ENCODE measurements around the gene FOXB1. TPM values are rescaled to one million over a fixed set of nuclear protein-coding genes. Genes with fewer than 3 reads are reported as not detected.

Gene FOXB1
- total and polyA plus RNA-seq, 2 of the 13 experiments (the other 11 are each of a cell fraction or from before 2014, with no cell fraction given), result not detected

DNA sequence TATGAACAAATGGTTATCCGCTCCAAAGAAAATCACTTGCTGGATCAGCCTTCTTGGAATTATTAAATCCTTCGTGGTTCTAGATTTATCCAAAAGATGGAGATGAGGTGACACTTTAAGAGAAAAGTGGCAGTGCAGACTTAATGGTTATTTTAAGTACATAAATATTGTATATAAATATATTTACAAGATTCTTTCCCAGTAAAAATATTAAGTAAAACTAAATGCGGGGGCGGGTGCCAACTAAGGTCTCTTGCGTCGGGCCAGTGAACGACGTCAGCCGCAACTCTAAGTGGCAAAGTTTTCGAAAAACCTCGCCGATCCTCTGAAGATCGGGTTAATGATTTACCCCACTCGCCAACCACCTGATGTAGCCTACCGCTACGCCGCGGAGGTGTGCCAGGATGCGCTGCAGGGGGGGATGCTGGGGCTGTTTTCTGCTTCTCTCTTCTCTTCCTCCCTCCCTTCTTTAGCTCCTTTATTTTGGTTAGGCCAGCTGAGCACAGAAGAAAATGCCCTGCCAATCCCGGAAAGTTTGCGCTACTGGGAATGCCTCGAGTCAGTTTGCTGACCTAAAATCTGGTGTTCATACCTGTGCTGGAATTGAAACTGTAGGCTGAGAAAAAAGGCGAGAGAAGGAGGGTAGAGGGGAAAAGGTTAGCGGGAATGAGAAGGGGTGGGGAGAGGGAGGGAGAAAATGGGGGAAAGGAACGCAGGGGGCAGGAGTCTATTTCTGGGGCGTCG, 7.6 kb upstream of the FOXB1 start:
- peak overlapping the region; percentile 53 for H3K4me2 ChIP-seq (ENCODE audit: low read depth, low read length)
- peaks cover 11% of the 10 kb centered on the region for H3K4me1 ChIP-seq (ENCODE audit: insufficient read depth, low read length)
- ChIA-PET CTCF (ENCODE audit: low intra/inter-chr PET ratio, low total read pairs) (no interaction called here), POLR2A (no interaction called here)
- BruUV-seq (replicated peaks), result no TSS peak
- H3K27ac ChIP-seq (ENCODE audit: extremely low read length, insufficient read depth, low read length), result no peak overlapping the region
- no peaks in the 10 kb centered on the region for H3K36me3 ChIP-seq (replicated peaks in 1 of 2; ENCODE audit: control insufficient read depth in 1 of 2, insufficient read depth in 2 of 2, low read length in 2 of 2)
- TF ChIP-seq ERF (CRISPR knock-in tag; IDR thresholded peaks at IDR 0.05) (no peak), PCBP2 (optimal IDR thresholded peaks at IDR 0.05; ENCODE audit: low read depth, low read length, poor library complexity, severe bottlenecking) (peak; percentile 69), EZH2 (conservative IDR thresholded peaks at IDR 0.05; ENCODE audit: low read depth, low read length) (peak; percentile 83; the same call in 1 of the 2 replicates), ZNF577 (CRISPR knock-in tag; IDR thresholded peaks at IDR 0.05; ENCODE audit: borderline replicate concordance, low read depth) (no peak)
- TF ChIP-seq, protein P1, sequence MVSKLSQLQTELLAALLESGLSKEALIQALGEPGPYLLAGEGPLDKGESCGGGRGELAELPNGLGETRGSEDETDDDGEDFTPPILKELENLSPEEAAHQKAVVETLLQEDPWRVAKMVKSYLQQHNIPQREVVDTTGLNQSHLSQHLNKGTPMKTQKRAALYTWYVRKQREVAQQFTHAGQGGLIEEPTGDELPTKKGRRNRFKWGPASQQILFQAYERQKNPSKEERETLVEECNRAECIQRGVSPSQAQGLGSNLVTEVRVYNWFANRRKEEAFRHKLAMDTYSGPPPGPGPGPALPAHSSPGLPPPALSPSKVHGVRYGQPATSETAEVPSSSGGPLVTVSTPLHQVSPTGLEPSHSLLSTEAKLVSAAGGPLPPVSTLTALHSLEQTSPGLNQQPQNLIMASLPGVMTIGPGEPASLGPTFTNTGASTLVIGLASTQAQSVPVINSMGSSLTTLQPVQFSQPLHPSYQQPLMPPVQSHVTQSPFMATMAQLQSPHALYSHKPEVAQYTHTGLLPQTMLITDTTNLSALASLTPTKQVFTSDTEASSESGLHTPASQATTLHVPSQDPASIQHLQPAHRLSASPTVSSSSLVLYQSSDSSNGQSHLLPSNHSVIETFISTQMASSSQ (IDR thresholded peaks at IDR 0.05; ENCODE audit: low read depth), result peak; percentile 61
- TF ChIP-seq, protein P1 (CRISPR knock-in tag; IDR thresholded peaks at IDR 0.05; ENCODE audit: borderline replicate concordance), result peak; percentile 46; the same call in 1 of the 2 replicates
- TF ChIP-seq, protein P2, sequence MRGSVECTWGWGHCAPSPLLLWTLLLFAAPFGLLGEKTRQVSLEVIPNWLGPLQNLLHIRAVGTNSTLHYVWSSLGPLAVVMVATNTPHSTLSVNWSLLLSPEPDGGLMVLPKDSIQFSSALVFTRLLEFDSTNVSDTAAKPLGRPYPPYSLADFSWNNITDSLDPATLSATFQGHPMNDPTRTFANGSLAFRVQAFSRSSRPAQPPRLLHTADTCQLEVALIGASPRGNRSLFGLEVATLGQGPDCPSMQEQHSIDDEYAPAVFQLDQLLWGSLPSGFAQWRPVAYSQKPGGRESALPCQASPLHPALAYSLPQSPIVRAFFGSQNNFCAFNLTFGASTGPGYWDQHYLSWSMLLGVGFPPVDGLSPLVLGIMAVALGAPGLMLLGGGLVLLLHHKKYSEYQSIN (CRISPR knock-in tag; IDR thresholded peaks at IDR 0.05; ENCODE audit: borderline replicate concordance), result no peak
- in situ Hi-C loops (cut with HindIII; ENCODE audit: extremely low pct_ligation_motif_present, low pct_unique_long_range_greater_than_20kb) (no loop called here), intact Hi-C loops (cut with micrococcal nuclease; ENCODE audit: unreplicated experiment) (no loop called here)
- ATAC-seq (peak; percentile 56), FAIRE-seq (no peak), DNase-seq (ENCODE audit: low spot score) (peak; percentile 14)
- H3K27me3 ChIP-seq (ENCODE audit: control insufficient read depth in 1 of 2, insufficient read depth in 2 of 2, low read length in 2 of 2), result peaks cover 17 to 83% of the 10 kb centered on the region in 2 experiments
- 8% methylated on average over 25 of the region's 27 CpGs for WGBS (ENCODE audit: low lambda C conversion rate)
- no peaks in the 10 kb centered on the region for H4K20me1 ChIP-seq (ENCODE audit: insufficient read depth, low read length)
- no peak overlapping the region for H2AFZ ChIP-seq (ENCODE audit: low read length)
- no peak overlapping the region for H3K9ac ChIP-seq (ENCODE audit: insufficient read depth, low read depth, low read length)
- H3K9me3 ChIP-seq (ENCODE audit: low read length), result no peaks in the 10 kb centered on the region
- no peaks in the 10 kb centered on the region for H3K79me2 ChIP-seq (ENCODE audit: insufficient read depth, low read length)
- peak overlapping the region in 1 of 3 experiments; percentile 55; a peak in 1 of 6 replicates for H3K4me3 ChIP-seq (replicated peaks in 1 of 3; ENCODE audit: insufficient read depth in 1 of 3, low read depth in 2 of 3, low read length in 3 of 3)
